IPS-20b (cell line): Measurements from ENCODE around the gene RAD9A.

Source experiments
- H3K27ac ChIP-seq: one replicate; pipeline ENCODE4 v1.5.1; 2013; ENCODE audit warnings: low read length
- H3K27me3 ChIP-seq: 2 replicates; pipeline ENCODE4 v1.6.1; 2013; ENCODE audit warnings: mild to moderate bottlenecking, low read length, inconsistent platforms; ENCODE audit not compliant: insufficient read depth
- H3K36me3 ChIP-seq: 2 replicates; pipeline ENCODE4 v1.6.1; 2013; ENCODE audit warnings: low read depth, mild to moderate bottlenecking, inconsistent platforms, low read length, moderate library complexity; ENCODE audit not compliant: insufficient read depth
- H3K4me1 ChIP-seq: 2 replicates; pipeline ENCODE4 v1.6.1; 2013; ENCODE audit warnings: mild to moderate bottlenecking, control low read depth, inconsistent platforms, low read length, moderate library complexity; ENCODE audit not compliant: insufficient read depth
- H3K4me3 ChIP-seq: 2 replicates; pipeline ENCODE4 v1.5.1; 2013; ENCODE audit warnings: mild to moderate bottlenecking, low read length, inconsistent platforms
- H3K9ac ChIP-seq: 2 replicates; pipeline ENCODE4 v1.6.1; 2013; ENCODE audit warnings: low read depth, mild to moderate bottlenecking, inconsistent platforms, low read length, moderate library complexity
- H3K9me3 ChIP-seq: 2 replicates; pipeline ENCODE4 v1.6.1; 2013; ENCODE audit warnings: mild to moderate bottlenecking, low read depth, low read length, inconsistent platforms; ENCODE audit not compliant: insufficient read depth

Gene RAD9A

DNA sequence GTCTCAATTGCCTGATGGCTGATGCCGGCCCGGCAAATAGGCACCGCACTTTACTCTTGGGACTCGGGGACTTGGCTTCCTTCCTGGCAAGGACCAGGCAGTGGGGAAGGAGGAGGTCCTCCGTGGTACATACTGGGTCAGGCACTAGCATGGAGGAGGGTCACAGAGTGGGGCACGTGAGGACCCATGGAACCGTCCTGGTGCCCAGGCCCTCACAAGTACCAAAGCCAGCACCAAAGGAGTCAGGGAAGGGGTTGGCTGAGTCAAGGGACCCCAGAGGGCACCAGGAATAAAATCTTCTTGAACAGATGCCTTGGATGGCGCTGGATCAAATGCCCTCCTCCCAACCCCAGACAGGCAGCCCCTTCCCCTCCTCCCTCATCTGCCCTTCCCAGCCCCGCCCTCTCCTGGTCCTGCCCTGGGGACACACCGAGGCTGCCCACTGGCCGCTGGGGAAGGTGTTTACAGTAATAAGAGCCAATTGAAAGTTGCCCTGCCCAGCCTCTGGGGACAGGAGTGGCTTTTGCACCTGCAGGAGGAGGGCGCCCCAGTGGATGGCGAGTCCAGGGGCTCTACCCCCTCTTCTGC, 18.1 kb downstream of the RAD9A start:
- peaks cover 3% of the 10 kb centered on the region; the same call in 1 of the 2 replicates for H3K4me1 ChIP-seq
- no peaks in the 10 kb centered on the region for H3K36me3 ChIP-seq
- H3K27ac ChIP-seq, result no peak overlapping the region
- H3K27me3 ChIP-seq, result peaks cover 30% of the 10 kb centered on the region
- H3K4me3 ChIP-seq, result no peak overlapping the region
- H3K9ac ChIP-seq, result no peak overlapping the region
- H3K9me3 ChIP-seq, result no peaks in the 10 kb centered on the region

GRCh38 chr11:67410369-67410831, 18.6 kb downstream of the RAD9A start:
- H3K9me3 ChIP-seq, result no peaks in the 10 kb centered on the region
- H3K36me3 ChIP-seq, result no peaks in the 10 kb centered on the region
- H3K9ac ChIP-seq, result no peak overlapping the region
- no peak overlapping the region for H3K4me3 ChIP-seq
- no peak overlapping the region for H3K27ac ChIP-seq
- peaks cover 34% of the 10 kb centered on the region for H3K27me3 ChIP-seq
- H3K4me1 ChIP-seq, result peaks cover 3% of the 10 kb centered on the region; the same call in 1 of the 2 replicates

DNA sequence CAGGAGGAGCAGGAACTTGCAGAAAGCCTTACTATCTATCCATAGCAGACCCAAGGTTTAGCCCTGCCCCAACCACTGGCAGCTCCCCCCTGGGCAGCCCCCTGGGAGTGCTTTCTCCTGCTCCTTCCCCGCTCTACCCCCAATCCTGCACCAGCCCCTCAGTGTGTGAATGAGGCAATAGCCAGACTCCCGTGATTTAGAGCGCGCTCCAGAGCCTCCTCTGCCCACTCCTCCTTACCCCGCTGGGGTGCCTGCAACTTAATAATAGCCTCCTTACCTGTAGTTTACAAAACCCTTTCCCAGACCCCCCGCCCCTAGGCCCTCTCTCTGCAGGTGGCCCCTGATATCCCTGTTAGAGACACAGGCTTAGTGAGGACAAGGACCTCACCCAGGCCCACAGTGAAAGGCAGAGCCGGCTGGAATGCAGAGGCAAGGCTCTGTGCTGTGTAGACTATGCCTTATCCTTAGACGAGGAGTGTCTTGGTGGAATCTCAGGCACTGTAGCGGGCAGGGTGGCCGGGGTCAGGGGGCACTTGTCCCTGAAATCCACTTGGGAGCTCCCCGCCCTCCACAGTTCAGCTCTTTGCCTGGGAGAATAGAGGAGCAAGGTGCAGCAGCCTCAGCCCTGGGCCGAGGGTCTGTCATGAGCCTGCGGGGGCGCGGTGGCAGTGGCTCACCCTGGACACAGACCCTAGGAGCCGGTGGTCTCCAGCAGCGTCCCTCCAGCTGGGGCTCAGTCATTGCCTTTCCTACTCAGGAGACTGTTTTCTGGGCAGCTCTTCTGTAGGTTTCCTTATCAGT, 19.4 kb downstream of the RAD9A start:
- H3K9me3 ChIP-seq, result no peaks in the 10 kb centered on the region
- no peak overlapping the region for H3K4me3 ChIP-seq
- H3K4me1 ChIP-seq, result peaks cover 6% of the 10 kb centered on the region; the same call in 1 of the 2 replicates
- H3K36me3 ChIP-seq, result no peaks in the 10 kb centered on the region
- H3K9ac ChIP-seq, result no peak overlapping the region
- H3K27ac ChIP-seq, result no peak overlapping the region
- peaks cover 38% of the 10 kb centered on the region for H3K27me3 ChIP-seq

DNA sequence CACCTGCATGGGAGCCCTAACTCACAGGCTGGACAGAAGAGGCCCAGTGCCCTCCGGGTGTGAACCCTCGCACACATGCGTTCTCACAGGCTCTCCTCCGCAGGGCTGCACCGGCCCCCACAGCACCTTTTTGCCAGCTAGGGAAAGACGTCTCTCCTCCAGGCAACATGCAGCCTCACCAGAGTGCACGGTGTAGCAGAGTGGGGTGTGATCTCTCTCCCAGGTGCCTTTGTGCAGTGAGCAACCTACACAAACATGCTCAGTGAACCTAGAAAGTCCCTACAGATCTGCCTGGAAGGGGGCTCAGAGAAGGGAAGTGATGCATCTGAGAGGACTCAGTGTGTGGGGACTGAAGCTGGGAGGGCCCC, 20.0 kb downstream of the RAD9A start:
- H3K4me3 ChIP-seq, result no peak overlapping the region
- H3K9ac ChIP-seq, result no peak overlapping the region
- H3K27me3 ChIP-seq, result peaks cover 42% of the 10 kb centered on the region
- no peak overlapping the region for H3K27ac ChIP-seq
- no peaks in the 10 kb centered on the region for H3K36me3 ChIP-seq
- H3K9me3 ChIP-seq, result no peaks in the 10 kb centered on the region
- H3K4me1 ChIP-seq, result peaks cover 6% of the 10 kb centered on the region; the same call in 1 of the 2 replicates

DNA sequence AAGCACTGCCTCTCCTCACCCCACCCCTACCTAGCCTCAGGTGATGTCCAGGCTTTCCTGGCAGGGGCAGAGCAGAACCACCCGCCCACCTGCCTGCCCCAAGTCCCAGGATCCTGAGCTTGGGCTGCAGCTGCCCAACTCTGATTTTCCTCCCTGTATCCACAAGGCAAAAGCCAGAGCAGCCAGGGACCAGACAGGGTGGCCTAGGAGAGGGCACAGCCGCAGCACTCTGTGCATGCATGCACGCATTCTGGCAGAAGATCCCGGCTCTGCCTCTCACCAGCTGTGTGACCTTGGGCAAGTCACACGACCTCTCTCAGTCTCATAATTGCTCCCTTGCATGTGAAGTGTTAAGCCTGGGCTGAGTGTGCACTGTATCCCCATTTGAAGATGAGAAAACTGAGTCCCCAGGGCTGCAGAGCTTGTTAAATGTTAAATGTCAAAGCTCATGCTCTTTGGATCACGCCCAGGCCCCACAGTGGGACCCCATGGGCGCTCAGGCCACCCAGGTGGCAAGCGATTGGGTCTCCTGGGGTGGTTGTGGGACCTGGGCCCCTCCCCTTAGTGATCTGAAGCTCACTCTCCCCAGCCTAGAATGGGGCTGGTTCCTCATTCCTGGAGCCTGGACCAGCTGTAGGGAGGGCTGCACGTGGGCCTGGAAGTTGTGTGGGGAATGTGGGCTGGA, 20.9 kb downstream of the RAD9A start:
- no peaks in the 10 kb centered on the region for H3K36me3 ChIP-seq
- H3K27me3 ChIP-seq, result peaks cover 42% of the 10 kb centered on the region
- H3K4me3 ChIP-seq, result no peak overlapping the region
- no peak overlapping the region for H3K27ac ChIP-seq
- H3K9ac ChIP-seq, result no peak overlapping the region
- H3K4me1 ChIP-seq, result peaks cover 6% of the 10 kb centered on the region; the same call in 1 of the 2 replicates
- no peaks in the 10 kb centered on the region for H3K9me3 ChIP-seq

GRCh38 chr11:67413266-67413849, 21.6 kb downstream of the RAD9A start:
- Histone ChIP-seq H3K9ac (no peak overlapping the region), H3K4me3 (no peak overlapping the region)

DNA sequence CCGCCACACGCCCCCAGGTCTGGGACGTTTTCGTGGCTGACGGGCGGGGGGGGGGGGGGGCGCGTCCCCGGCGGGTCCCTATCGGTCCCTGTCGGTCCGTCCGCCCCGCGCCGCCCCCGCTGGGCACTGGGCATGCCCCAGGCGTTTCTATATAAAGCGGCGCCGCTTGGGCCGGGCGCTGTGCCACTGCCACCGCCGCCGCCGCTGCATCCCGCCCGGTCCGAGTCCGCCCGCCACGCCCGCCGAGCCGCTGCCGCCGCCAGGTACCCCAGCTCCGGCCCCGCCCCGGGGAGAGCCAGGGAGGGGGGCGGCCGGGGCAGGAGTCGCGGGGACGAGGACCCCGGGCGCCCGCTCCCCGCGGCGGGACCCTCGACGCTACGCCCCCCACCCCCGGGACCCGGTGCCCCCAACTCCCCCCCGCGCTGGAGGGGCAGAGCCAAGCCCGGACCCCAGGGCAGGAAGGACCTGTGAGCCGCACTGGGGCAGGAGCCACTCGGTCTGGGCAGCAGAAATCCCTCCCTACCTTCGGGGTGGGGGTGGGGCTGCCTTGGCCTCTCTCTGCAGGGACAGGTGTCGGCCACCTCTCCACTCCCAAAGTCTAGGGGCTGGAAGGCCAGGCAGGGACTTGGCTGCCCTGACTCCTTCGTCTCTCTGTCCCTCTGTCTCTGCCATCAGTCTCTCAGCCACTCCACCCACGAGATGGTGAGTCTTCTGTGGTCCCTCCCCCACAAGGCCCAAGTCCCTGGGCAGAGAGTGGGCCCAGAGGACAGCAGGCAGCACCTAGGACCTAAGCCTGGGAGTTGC, 23.9 kb downstream of the RAD9A start, which contains the start of gene CARNS1:
CARNS1 (plus strand) TSS at position 178 of the 804 bp plus-strand sequence; CDS start at position 700, 522 bp downstream.
- no peak within 1 kb of the TSS for H3K27ac ChIP-seq
- H3K27me3 ChIP-seq, result peaks cover 51% of the 10 kb centered on the region
- peak within 1 kb of the TSS; percentile 63; the same call in 1 of the 2 replicates for H3K4me3 ChIP-seq
- no peak within 1 kb of the TSS for H3K9ac ChIP-seq
- H3K36me3 ChIP-seq, result no peaks in the 10 kb centered on the region
- H3K4me1 ChIP-seq, result 0 out of 2 replicates have a peak, but pooled peaks cover 3% of the 10 kb centered on the region
- H3K9me3 ChIP-seq, result no peaks in the 10 kb centered on the region

More at GRCh38 chr11:67413266-67413849, 21.6 kb downstream of the RAD9A start:
- Histone ChIP-seq H3K9me3 (no peaks in the 10 kb centered on the region), H3K4me1 (peaks cover 6% of the 10 kb centered on the region; the same call in 1 of the 2 replicates), H3K27ac (no peak overlapping the region), H3K36me3 (no peaks in the 10 kb centered on the region), H3K27me3 (peaks cover 42% of the 10 kb centered on the region)

- Histone ChIP-seq H3K4me1 (0 out of 2 replicates have a peak, but pooled peaks cover 3% of the 10 kb centered on the region), H3K4me3 (no peak overlapping the region), H3K9me3 (no peaks in the 10 kb centered on the region), H3K9ac (no peak overlapping the region), H3K27me3 (peaks cover 45% of the 10 kb centered on the region), H3K36me3 (no peaks in the 10 kb centered on the region), H3K27ac (no peak overlapping the region)
Observed at GRCh38 chr11:67416416-67417335, 24.9 kb downstream of the RAD9A start.

DNA sequence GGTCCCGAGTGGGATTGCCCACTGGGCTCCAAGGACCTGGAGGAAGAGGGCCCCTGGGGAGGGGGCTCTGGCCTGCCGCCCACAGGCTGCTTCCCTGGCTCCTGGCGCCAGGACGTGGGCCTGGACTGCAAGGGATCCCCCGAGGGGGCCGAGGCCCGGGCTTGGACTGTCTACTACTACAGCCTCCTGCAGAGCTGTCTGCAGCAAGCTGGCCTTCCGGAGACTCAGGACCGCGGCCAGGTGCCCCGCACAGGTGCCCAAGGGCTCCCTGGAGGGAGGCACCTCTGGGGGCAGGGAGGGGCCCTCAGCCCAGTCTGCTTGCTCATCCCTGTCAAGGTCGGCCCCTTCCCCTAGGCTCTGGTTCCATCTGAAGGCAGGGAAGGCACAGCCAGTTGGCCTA, 25.6 kb downstream of the RAD9A start:
- Histone ChIP-seq H3K36me3 (no peaks in the 10 kb centered on the region), H3K4me1 (0 out of 2 replicates have a peak, but pooled peaks cover 3% of the 10 kb centered on the region), H3K4me3 (no peak overlapping the region), H3K27me3 (peaks cover 38% of the 10 kb centered on the region), H3K9me3 (no peaks in the 10 kb centered on the region), H3K9ac (no peak overlapping the region), H3K27ac (no peak overlapping the region)
